Measurements from ENCODE around the gene SLC26A9. TPM values are rescaled to one million over a fixed set of nuclear protein-coding genes. Genes with fewer than 3 reads are reported as not detected.

The SLC26A9 gene
- total and polyA plus RNA-seq, 2 experiments from 2014 or later, result 1.0 to 4.0 TPM

DNA sequence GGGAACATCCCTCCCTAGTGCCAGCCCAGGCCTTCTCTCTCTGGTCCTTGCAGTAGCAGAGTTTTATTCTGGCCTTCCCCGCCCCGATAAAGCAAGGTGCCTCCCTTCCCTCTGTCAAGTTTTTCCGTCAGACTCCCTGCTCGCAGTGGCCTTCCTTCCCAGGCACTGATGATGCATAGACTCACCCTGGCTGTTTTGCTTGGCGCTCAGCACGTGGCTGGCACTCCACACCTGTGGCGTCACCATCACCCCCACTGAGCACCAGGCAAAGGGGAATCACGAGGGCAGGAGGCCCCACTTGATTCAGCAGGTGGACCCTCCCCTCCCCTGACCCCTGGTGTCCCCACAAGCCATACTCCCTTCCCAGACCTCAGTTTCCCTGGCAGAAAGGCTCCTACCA is 7.4 kb downstream of the SLC26A9 start:
- Histone ChIP-seq H3K27me3 (no peaks in the 10 kb centered on the region), H3K36me3 (no peaks in the 10 kb centered on the region), H3K9me3 (ENCODE audit: low read depth) (no peaks in the 10 kb centered on the region), H3K4me3 (no peak overlapping the region), H3K27ac (no peak overlapping the region), H3K4me1 (ENCODE audit: low read depth) (peaks cover 17% of the 10 kb centered on the region)
- no peak for DNase-seq (ENCODE audit: low read depth in 1 of 2, low spot score in 1 of 2)
- TF ChIP-seq, protein P1, sequence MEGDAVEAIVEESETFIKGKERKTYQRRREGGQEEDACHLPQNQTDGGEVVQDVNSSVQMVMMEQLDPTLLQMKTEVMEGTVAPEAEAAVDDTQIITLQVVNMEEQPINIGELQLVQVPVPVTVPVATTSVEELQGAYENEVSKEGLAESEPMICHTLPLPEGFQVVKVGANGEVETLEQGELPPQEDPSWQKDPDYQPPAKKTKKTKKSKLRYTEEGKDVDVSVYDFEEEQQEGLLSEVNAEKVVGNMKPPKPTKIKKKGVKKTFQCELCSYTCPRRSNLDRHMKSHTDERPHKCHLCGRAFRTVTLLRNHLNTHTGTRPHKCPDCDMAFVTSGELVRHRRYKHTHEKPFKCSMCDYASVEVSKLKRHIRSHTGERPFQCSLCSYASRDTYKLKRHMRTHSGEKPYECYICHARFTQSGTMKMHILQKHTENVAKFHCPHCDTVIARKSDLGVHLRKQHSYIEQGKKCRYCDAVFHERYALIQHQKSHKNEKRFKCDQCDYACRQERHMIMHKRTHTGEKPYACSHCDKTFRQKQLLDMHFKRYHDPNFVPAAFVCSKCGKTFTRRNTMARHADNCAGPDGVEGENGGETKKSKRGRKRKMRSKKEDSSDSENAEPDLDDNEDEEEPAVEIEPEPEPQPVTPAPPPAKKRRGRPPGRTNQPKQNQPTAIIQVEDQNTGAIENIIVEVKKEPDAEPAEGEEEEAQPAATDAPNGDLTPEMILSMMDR (IDR thresholded peaks at IDR 0.05; ENCODE audit: low read depth, low read length), result no peak

DNA sequence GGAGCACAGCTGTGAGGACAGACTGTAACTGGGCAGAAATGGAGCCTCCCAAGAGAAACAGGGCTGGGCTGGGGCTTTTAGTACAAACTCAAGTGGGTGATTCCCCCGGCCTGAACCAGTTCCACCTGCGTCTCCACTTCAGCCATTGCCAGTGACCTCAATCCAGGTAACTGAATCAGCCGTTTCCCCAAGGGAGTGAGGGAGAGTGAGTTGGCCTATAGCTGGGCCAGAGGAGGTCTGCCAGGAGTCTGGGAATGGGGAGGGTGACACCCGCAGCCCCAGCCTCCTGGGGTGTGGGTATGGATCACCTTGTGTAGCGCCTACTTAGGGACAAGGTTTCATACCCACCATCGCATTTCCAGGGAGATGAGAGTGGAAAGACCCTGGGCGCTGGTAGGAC is 8.5 kb downstream of the SLC26A9 start:
- Histone ChIP-seq H3K27ac (no peak overlapping the region), H3K9me3 (ENCODE audit: low read depth) (no peaks in the 10 kb centered on the region), H3K27me3 (no peaks in the 10 kb centered on the region), H3K4me1 (ENCODE audit: low read depth) (peaks cover 6% of the 10 kb centered on the region), H3K4me3 (no peak overlapping the region), H3K36me3 (no peaks in the 10 kb centered on the region)
- no peak for DNase-seq (ENCODE audit: low read depth in 1 of 2, low spot score in 1 of 2)
- TF ChIP-seq, protein P1 (IDR thresholded peaks at IDR 0.05; ENCODE audit: low read depth, low read length), result no peak

DNA sequence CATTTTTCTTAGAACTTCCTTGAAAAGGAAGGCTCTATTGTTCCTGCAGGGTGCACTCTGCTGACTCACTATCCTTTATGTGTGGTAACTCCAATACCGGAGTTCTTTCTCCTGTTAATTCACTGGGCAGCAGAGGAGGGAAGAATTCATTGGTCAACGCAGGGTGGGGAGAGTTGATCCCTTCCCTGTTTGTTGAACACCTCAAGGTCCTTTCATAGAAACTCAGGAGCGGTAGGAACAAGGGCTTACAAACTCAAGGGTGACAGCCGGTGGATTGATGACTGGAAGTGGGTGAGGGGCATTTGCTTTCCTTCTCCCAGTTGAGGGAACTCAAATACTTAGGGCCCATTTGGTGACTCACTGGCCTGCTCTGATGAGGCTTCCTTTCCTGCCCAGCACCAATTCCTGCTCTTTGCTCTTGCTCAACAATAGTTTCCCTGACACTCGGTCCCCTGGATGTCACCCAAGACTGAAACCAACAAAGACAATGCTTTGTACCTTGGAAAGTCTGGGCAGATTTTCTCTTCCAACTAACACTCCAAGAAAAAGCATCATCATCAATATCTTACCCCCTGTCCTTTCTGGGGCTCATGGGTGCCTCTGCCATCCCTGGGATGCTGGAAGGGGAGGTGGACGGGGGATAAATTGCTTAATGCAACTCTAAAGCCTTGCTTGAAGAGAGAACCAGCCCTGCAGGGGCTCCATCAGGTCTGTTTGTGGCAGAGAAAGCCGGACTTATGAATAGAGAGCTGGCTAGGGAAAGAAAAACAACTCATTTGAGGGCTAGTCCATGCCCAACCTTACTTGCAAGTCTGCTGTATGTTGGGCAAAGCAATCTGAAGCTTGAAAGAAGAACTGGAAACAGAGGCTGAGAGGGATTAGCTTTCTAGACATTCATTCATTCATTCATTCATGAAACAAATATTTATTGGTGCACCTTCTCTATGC is 9.3 kb downstream of the SLC26A9 start:
- DNase-seq (ENCODE audit: low read depth in 1 of 2, low spot score in 1 of 2), result peak in 1 of 2 donors; percentile 69
- no peaks in the 10 kb centered on the region for H3K9me3 ChIP-seq (ENCODE audit: low read depth)
- H3K36me3 ChIP-seq, result no peaks in the 10 kb centered on the region
- H3K4me1 ChIP-seq (ENCODE audit: low read depth), result no peaks in the 10 kb centered on the region
- no peaks in the 10 kb centered on the region for H3K27me3 ChIP-seq
- H3K27ac ChIP-seq, result no peak overlapping the region
- no peak overlapping the region for H3K4me3 ChIP-seq
- TF ChIP-seq, protein P1 (IDR thresholded peaks at IDR 0.05; ENCODE audit: low read depth, low read length), result peak; percentile 6

DNA sequence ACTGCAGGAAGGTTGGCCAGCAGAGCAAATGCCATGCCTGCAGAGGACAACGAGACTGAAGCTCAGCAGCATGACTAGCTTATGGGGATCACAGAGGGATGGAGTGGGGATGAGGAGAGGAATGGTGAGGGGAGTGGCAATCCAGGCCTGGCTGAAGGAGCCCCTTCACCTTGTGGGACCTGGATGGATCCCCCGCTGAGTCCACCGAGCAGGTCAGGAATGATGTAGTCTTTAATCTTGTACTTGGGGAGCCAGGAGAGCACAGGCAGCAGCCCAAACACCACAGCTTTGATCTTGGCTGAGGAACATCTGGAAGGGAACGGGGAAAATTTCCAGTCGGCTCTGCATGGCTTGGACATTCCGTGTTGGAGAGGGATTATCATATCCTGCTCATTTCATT is 10.5 kb downstream of the SLC26A9 start:
- H3K4me3 ChIP-seq, result no peak overlapping the region
- TF ChIP-seq, protein P1 (IDR thresholded peaks at IDR 0.05; ENCODE audit: low read depth, low read length), result no peak

DNA sequence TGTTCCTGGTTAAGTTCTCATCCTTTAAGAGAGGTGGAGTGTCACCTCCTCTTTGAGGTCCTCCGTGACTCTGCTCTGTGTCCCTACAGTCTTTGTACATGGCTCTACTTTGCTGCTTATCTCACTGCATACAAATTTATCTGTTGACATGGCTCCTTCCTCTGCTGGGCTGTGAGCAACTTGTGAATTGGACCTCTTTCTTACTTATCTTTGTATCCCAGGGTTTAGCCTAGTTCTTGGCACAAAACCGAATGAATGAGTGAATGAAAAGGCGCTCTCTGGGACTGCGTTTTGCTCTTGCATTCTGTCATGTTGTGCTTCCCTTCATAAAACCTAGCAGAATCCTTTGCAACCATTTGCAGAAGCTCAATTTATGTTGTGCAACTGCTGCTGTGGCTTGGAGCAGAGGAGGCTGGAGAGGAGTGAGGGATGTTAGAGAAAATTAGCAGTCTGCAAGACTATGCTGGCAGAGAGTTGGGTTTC is 12.4 kb downstream of the SLC26A9 start:
- no peaks in the 10 kb centered on the region for H3K9me3 ChIP-seq (ENCODE audit: low read depth)
- TF ChIP-seq, protein P1 (IDR thresholded peaks at IDR 0.05; ENCODE audit: low read depth, low read length), result no peak
- peak in 1 of 2 donors; percentile 84 for DNase-seq (ENCODE audit: low read depth in 1 of 2, low spot score in 1 of 2)
- H3K27ac ChIP-seq, result no peak overlapping the region
- no peak overlapping the region for H3K4me3 ChIP-seq
- H3K27me3 ChIP-seq, result no peaks in the 10 kb centered on the region
- H3K36me3 ChIP-seq, result no peaks in the 10 kb centered on the region
- no peaks in the 10 kb centered on the region for H3K4me1 ChIP-seq (ENCODE audit: low read depth)

More for the DNA sequence above, 10.5 kb downstream of the SLC26A9 start:
- H3K27ac ChIP-seq, result no peak overlapping the region
- H3K36me3 ChIP-seq, result no peaks in the 10 kb centered on the region
- no peaks in the 10 kb centered on the region for H3K9me3 ChIP-seq (ENCODE audit: low read depth)
- no peaks in the 10 kb centered on the region for H3K27me3 ChIP-seq
- DNase-seq (ENCODE audit: low read depth in 1 of 2, low spot score in 1 of 2), result no peak
- H3K4me1 ChIP-seq (ENCODE audit: low read depth), result no peaks in the 10 kb centered on the region

All from cardiac muscle cell (in vitro differentiated cells and primary cell).